Endothelial cell of umbilical vein (primary cell): Measurements from ENCODE around the gene ERBB3. TPM values are rescaled to one million over a fixed set of nuclear protein-coding genes. Genes with fewer than 3 reads are reported as not detected.

Experiments
- BruUV-seq: library from RNA; stranded (reverse); fragments of 400-500 nt; replicated peaks from 2 replicates; lab custom pipeline; 2021; lab: Mats Ljungman, UMichigan
- CTCF ChIA-PET: fragments of 300-600, 350-600 bp; sonication (Branson Sonifier 250); formaldehyde crosslinking; loops from one replicate; lab custom pipeline; 2021; ENCODE audit warnings: antibody characterized with exemption, inconsistent platforms; lab: Charles Lee
- POLR2A ChIA-PET: fragments of 300-600, 350-600 bp; sonication (Branson Sonifier 250); formaldehyde crosslinking; loops from one replicate; lab custom pipeline; 2021; ENCODE audit warnings: antibody characterized with exemption, inconsistent platforms; lab: Charles Lee
- DNase-seq: peaks from one replicate; pipeline ENCODE4 v3.0.0-alpha.2; 2011; ENCODE audit warnings: low read depth, low spot score
- FAIRE-seq: peaks from 2 replicates; lab custom pipeline; 2011; peaks lifted over from hg19 to GRCh38; lab: Jason Lieb, UNC
- H2AFZ ChIP-seq: 2 replicates; pipeline ENCODE4 v1.6.0; 2012; ENCODE audit warnings: low read depth, low read length, control low read depth, inconsistent platforms
- H3K27ac ChIP-seq: 2 replicates; pipeline ENCODE4 v1.5.1; 2011; ENCODE audit warnings: low read depth, mild to moderate bottlenecking, control low read depth, low read length, moderate library complexity; ENCODE audit not compliant: insufficient read depth
- H3K27me3 ChIP-seq, 2 experiments: 2 replicates each; pipeline versions ENCODE4 v1.6.0 to v1.6.1; 2011; ENCODE audit warnings: low read length in 2 of 2, mixed read lengths in 1 of 2; ENCODE audit not compliant: control insufficient read depth in 2 of 2, insufficient read depth in 2 of 2
- H3K36me3 ChIP-seq, 2 experiments: 2 replicates in 1 of 2; 3 replicates in 1 of 2; pipeline ENCODE4 v1.5.1; 2011; ENCODE audit warnings: low read length in 2 of 2, mild to moderate bottlenecking in 1 of 2, moderate library complexity in 1 of 2; ENCODE audit not compliant: control insufficient read depth in 2 of 2, insufficient read depth in 2 of 2; ENCODE audit errors: extremely low read depth in 1 of 2
- H3K4me1 ChIP-seq: 3 replicates; pipeline ENCODE4 v1.5.1; 2011; ENCODE audit warnings: mild to moderate bottlenecking, low read length; ENCODE audit not compliant: control insufficient read depth, insufficient read depth; ENCODE audit errors: extremely low read depth
- H3K4me2 ChIP-seq: 2 replicates; pipeline ENCODE4 v1.6.1; 2011; ENCODE audit warnings: low read length, control low read depth, mixed read lengths; ENCODE audit not compliant: insufficient read depth
- H3K4me3 ChIP-seq, 3 experiments: fragments of 200-600 bp in 1 of 3; sonication (generic), shearing (Covaris generic) in 1 of 3; replicated peaks in 1 of 3; 2 replicates each; pipeline ENCODE4 v1.5.1; 2011 to 2016; ENCODE audit warnings: control low read depth in 3 of 3, low read length in 3 of 3, mild to moderate bottlenecking in 2 of 3, inconsistent platforms in 1 of 3, low read depth in 1 of 3, moderate library complexity in 1 of 3; ENCODE audit not compliant: insufficient read depth in 1 of 3
- H3K79me2 ChIP-seq: 2 replicates; pipeline ENCODE4 v1.6.0; 2012; ENCODE audit warnings: low read length, inconsistent platforms; ENCODE audit not compliant: control insufficient read depth, insufficient read depth
- H3K9ac ChIP-seq: replicated peaks from 2 replicates; pipeline ENCODE3; 2011; ENCODE audit warnings: low read length, control low read depth; ENCODE audit not compliant: insufficient read depth; ENCODE audit errors: extremely low read depth
- H3K9me1 ChIP-seq: replicated peaks from 3 replicates; pipeline ENCODE4 v1.6.0; 2011; ENCODE audit warnings: mild to moderate bottlenecking, low read length; ENCODE audit not compliant: control insufficient read depth, insufficient read depth; ENCODE audit errors: extremely low read depth
- H3K9me3 ChIP-seq: replicated peaks from 2 replicates; pipeline ENCODE4 v1.5.1; 2012; ENCODE audit warnings: low read length, inconsistent platforms; ENCODE audit not compliant: control insufficient read depth, insufficient read depth
- H4K20me1 ChIP-seq: replicated peaks from 2 replicates; pipeline ENCODE3; 2011; ENCODE audit warnings: mild to moderate bottlenecking, low read length; ENCODE audit not compliant: control insufficient read depth, insufficient read depth; ENCODE audit errors: extremely low read depth
- CTCF ChIP-seq, 2 donors: IDR thresholded peaks; 1 replicate in 1 of 2; 2 replicates in 1 of 2; pipeline ENCODE4 v1.5.1; 2011; ENCODE audit warnings: low read length in 2 of 2, mild to moderate bottlenecking in 2 of 2, moderate library complexity in 2 of 2, control low read depth in 1 of 2, inconsistent platforms in 1 of 2, low read depth in 1 of 2; ENCODE audit not compliant: insufficient read depth in 1 of 2; ENCODE audit errors: extremely low read depth in 1 of 2
- EZH2 ChIP-seq: IDR thresholded peaks from 2 replicates; pipeline ENCODE4 v1.6.1; 2012; ENCODE audit warnings: borderline replicate concordance, low read depth, mild to moderate bottlenecking, moderate library complexity, low read length, inconsistent platforms; ENCODE audit not compliant: severe bottlenecking
- FOS ChIP-seq: IDR thresholded peaks from 2 replicates; pipeline ENCODE4 v1.6.1; 2011; ENCODE audit warnings: mild to moderate bottlenecking, low read length, moderate library complexity, borderline replicate concordance; ENCODE audit not compliant: insufficient read depth
- GATA2 ChIP-seq: IDR thresholded peaks from 2 replicates; pipeline ENCODE4 v1.7.0; 2011; ENCODE audit warnings: low read depth, mild to moderate bottlenecking, moderate library complexity, mixed read lengths, low read length; ENCODE audit not compliant: insufficient read length, insufficient read depth
- JUN ChIP-seq: IDR thresholded peaks from 2 replicates; pipeline ENCODE4 v1.6.1; 2011; ENCODE audit warnings: borderline replicate concordance, low read depth; ENCODE audit not compliant: insufficient read length, insufficient read depth
- MAX ChIP-seq: IDR thresholded peaks from 2 replicates; pipeline ENCODE4 v1.6.1; 2011; ENCODE audit not compliant: insufficient read depth, insufficient read length
- MYC ChIP-seq: IDR thresholded peaks from one replicate; pipeline ENCODE4 v1.6.1; 2011; ENCODE audit warnings: mild to moderate bottlenecking, low read depth, low read length
- POLR2AphosphoS5 ChIP-seq: IDR thresholded peaks from 2 replicates; pipeline ENCODE4 v1.6.1; 2012; ENCODE audit warnings: low read depth, mild to moderate bottlenecking, control low read depth, low read length, moderate library complexity; ENCODE audit not compliant: insufficient read depth
- dilution Hi-C: fragments of 300-500 bp; cut with MboI; formaldehyde crosslinking; loops from one replicate; pipeline ENCODE4 v1.15.0; 2019; ENCODE audit warnings: low sequenced_read_pairs; ENCODE audit not compliant: extremely low pct_ligation_motif_present
- intact Hi-C: fragments of 100-400 bp; cut with micrococcal nuclease; formaldehyde crosslinking; loops from one replicate; pipeline ENCODE4 v1.10.0; 2022
- polyA plus RNA-seq, 4 experiments: library from polyadenylated mRNA; depleted of rRNA in 3 of 4; stranded (reverse) in 3 of 4; unstranded in 1 of 4; fragments of >200 nt; gene quantifications; 2 replicates each; pipeline versions ENCODE4 v1.2.1 to v1.2.3, GENCODE V29; 2011 to 2012; ENCODE audit warnings: missing spikeins in 1 of 4
- total RNA-seq: library from RNA; stranded (reverse); gene quantifications from 2 replicates; pipeline ENCODE4 v1.2.3, GENCODE V29; 2021

The ERBB3 gene
- total and polyA plus RNA-seq, 2 donors (not counting 3 experiments of a cell fraction or from before 2014, with no cell fraction given) = 0.11 to 1.5 TPM

- FAIRE-seq (peak; percentile 86), DNase-seq (peak; percentile 66)
- H3K79me2 ChIP-seq = no peaks in the 10 kb centered on the region
- no peaks in the 10 kb centered on the region for H3K9me3 ChIP-seq
- H4K20me1 ChIP-seq = no peaks in the 10 kb centered on the region
- H3K4me3 ChIP-seq = no peak overlapping the region
- H3K36me3 ChIP-seq = peaks cover 12 to 26% of the 10 kb centered on the region in 2 experiments
- TF ChIP-seq FOS = no peak
- TF ChIP-seq CTCF (IDR thresholded peaks at IDR 0.05; ENCODE audit: extremely low read depth in 1 of 2, insufficient read depth in 1 of 2, low read depth in 1 of 2, low read length in 2 of 2) = no peak
- no peak for TF ChIP-seq EZH2
- no peak for TF ChIP-seq MYC
- peak overlapping the region; percentile 3 for H3K4me2 ChIP-seq
- dilution Hi-C loops (no loop called here), intact Hi-C loops (loop anchor here (1.0 kb wide), 1 partner anchor 13 kb away; no protein-coding TSS in a partner anchor)
- no peaks in the 10 kb centered on the region for H3K9me1 ChIP-seq
- POLR2A ChIA-PET = interaction anchor here (1.5 to 2.2 kb wide), 3 partner anchors 15 to 18 kb away, joined by 7 to 15 read pairs (median 13); partner anchors contain the start of genes ESYT1 and MYL6
- peaks cover 29% of the 10 kb centered on the region for H3K4me1 ChIP-seq
- BruUV-seq = no TSS peak
- no peaks in the 10 kb centered on the region for H3K27me3 ChIP-seq
- H3K9ac ChIP-seq = no peak overlapping the region
- peak overlapping the region; percentile 53 for H2AFZ ChIP-seq
- CTCF ChIA-PET = interaction anchor here (0.9 to 5.3 kb wide), 6 partner anchors 8 to 46 kb away, joined by 3 to 30 read pairs (median 4); partner anchors contain the start of genes ESYT1, MYL6, MYL6B and SMARCC2
- peak overlapping the region; percentile 27 for H3K27ac ChIP-seq
Measured at GRCh38 chr12:56143870-56144269, 63.9 kb downstream of the ERBB3 start.

GRCh38 chr12:56145217-56145616, 65.3 kb downstream of the ERBB3 start:
- dilution Hi-C loops (no loop called here), intact Hi-C loops (no loop called here)
- H3K9ac ChIP-seq = no peak overlapping the region
- DNase-seq = no peak
- H3K4me1 ChIP-seq = peaks cover 29% of the 10 kb centered on the region
- H4K20me1 ChIP-seq = no peaks in the 10 kb centered on the region
- TF ChIP-seq EZH2 = no peak
- TF ChIP-seq MAX = no peak
- TF ChIP-seq GATA2 = no peak
- no peak for TF ChIP-seq JUN
- TF ChIP-seq POLR2AphosphoS5 = no peak
- no peak overlapping the region for H3K27ac ChIP-seq
- POLR2A ChIA-PET = no interaction called here
- CTCF ChIA-PET = interaction anchor here (2.5 to 5.3 kb wide), 2 partner anchors 18 to 45 kb away, joined by 18 to 30 read pairs; partner anchors contain the start of genes ESYT1 and SMARCC2
- H3K4me3 ChIP-seq = no peak overlapping the region
- H3K36me3 ChIP-seq = peaks cover 12 to 22% of the 10 kb centered on the region in 2 experiments
- H3K4me2 ChIP-seq = no peak overlapping the region
- no peaks in the 10 kb centered on the region for H3K79me2 ChIP-seq
- FAIRE-seq = no peak
- H3K9me3 ChIP-seq = no peaks in the 10 kb centered on the region
- H2AFZ ChIP-seq = no peak overlapping the region
- no peaks in the 10 kb centered on the region for H3K9me1 ChIP-seq
- H3K27me3 ChIP-seq = no peaks in the 10 kb centered on the region
- no TSS peak for BruUV-seq
